Measurements from ENCODE around the gene SNX6. TPM values are rescaled to one million over a fixed set of nuclear protein-coding genes. Genes with fewer than 3 reads are reported as not detected.
A peak's percentile ranks its signal among the peaks of the same experiment; 100 is the strongest.

The SNX6 gene
- total and polyA plus RNA-seq, 7 experiments from 2014 or later = 56.6 to 114 (median 63.7) TPM

DNA sequence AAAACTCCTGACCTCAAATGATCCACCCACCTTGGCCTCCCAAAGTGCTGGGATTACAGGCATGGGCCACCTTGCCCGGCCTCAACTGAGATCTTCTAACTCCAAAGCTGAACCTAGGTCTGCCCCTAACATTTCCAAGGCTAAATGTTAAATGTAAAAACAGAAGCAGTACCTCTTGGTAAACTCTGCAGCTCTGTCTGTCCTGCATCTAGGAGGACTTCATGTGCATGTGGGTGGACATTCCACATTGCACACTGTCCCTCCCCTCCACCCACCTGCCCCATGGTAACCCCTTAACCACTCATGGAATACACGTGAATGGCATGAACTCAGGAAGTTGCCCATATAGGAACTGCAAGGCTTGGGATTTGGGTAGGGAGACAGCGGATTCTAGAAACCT is 33.1 kb downstream of the SNX6 start:
- POLR2A ChIA-PET = no interaction called here
- Histone ChIP-seq H3K27ac (ENCODE audit: low read depth, low read length) (no peak overlapping the region), H3K36me3 (ENCODE audit: control insufficient read depth in 2 of 3, insufficient read depth in 3 of 3, low read length in 3 of 3) (peaks cover 25 to 76% (median 37%) of the 10 kb centered on the region in 3 experiments), H3K9me3 (ENCODE audit: control insufficient read depth in 2 of 3, low read length in 3 of 3) (no peaks in the 10 kb centered on the region), H3K27me3 (ENCODE audit: control insufficient read depth in 2 of 2, insufficient read depth in 2 of 2, low read length in 2 of 2) (no peaks in the 10 kb centered on the region), H3K4me1 (ENCODE audit: control insufficient read depth in 2 of 2, insufficient read depth in 2 of 2, low read length in 2 of 2) (no peaks in the 10 kb centered on the region), H3K4me3 (ENCODE audit: low read length) (no peak overlapping the region)
- no peaks in the 10 kb centered on the region for H3K27me3 Mint-ChIP-seq
- DNase-seq (no peak), ATAC-seq (no peak)
- no peak overlapping the region for H3K4me3 Mint-ChIP-seq
- intact Hi-C loops (cut with micrococcal nuclease) = no loop called here
- peaks cover 0 to 40% (median 20%) of the 10 kb centered on the region in 5 donors for H3K36me3 Mint-ChIP-seq
- peaks cover 0 to 5% (median 4%) of the 10 kb centered on the region in 7 donors for H3K4me1 Mint-ChIP-seq
- peak overlapping the region in 1 of 9 donors; percentile 56 for H3K27ac Mint-ChIP-seq
- CTCF ChIA-PET = no interaction called here
- no peaks in the 10 kb centered on the region for H3K9me3 Mint-ChIP-seq

DNA sequence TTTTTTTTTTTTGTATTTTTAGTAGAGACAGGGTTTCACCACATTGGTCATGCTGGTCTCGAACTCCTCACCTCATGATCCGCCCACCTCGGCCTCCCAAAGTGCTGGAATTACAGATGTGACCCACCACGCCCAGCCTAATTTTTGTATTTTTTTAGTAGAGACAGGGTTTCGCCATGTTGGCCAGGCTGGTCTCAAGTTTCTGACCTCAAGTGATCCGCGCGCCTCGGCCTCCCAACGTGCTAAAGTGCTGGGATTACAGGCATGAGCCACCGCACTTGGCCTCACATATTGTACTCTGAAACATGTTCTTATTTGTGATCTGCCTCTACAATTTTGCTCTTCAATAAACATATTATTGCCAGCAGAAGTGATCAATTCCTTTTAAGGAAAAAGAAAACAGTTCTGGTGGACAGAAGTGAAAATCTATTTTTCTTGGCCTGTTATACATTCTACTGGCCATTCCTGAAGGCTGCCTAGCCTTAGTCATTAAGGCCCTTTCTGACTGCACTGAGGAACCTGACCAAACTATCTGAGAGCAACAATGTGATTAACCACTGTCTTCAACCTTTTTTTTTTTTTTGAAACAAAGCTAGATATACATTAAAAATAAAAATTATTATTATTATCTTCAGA is 36.1 kb downstream of the SNX6 start:
- Mint-ChIP-seq H3K27me3 (no peaks in the 10 kb centered on the region), H3K27ac (peak overlapping the region in 2 of 9 donors; percentile 41 to 56), H3K36me3 (peaks cover 0 to 33% (median 27%) of the 10 kb centered on the region in 5 donors), H3K4me1 (peaks cover 0 to 7% (median 0%) of the 10 kb centered on the region in 7 donors), H3K9me3 (no peaks in the 10 kb centered on the region), H3K4me3 (no peak overlapping the region)
- POLR2A ChIA-PET = no interaction called here
- DNase-seq (no peak), ATAC-seq (no peak)
- Histone ChIP-seq H3K4me3 (ENCODE audit: low read length) (no peak overlapping the region), H3K9me3 (ENCODE audit: control insufficient read depth in 2 of 3, low read length in 3 of 3) (no peaks in the 10 kb centered on the region), H3K27me3 (ENCODE audit: control insufficient read depth in 2 of 2, insufficient read depth in 2 of 2, low read length in 2 of 2) (no peaks in the 10 kb centered on the region), H3K4me1 (ENCODE audit: control insufficient read depth in 2 of 2, insufficient read depth in 2 of 2, low read length in 2 of 2) (no peaks in the 10 kb centered on the region), H3K27ac (ENCODE audit: low read depth, low read length) (no peak overlapping the region), H3K36me3 (ENCODE audit: control insufficient read depth in 2 of 3, insufficient read depth in 3 of 3, low read length in 3 of 3) (peaks cover 20 to 77% (median 34%) of the 10 kb centered on the region in 3 experiments)
- intact Hi-C loops (cut with micrococcal nuclease) = no loop called here
- CTCF ChIA-PET = interaction anchor here (0.7 kb wide), 1 partner anchor 27 kb away, joined by 3 read pairs; no protein-coding TSS in a partner anchor

DNA sequence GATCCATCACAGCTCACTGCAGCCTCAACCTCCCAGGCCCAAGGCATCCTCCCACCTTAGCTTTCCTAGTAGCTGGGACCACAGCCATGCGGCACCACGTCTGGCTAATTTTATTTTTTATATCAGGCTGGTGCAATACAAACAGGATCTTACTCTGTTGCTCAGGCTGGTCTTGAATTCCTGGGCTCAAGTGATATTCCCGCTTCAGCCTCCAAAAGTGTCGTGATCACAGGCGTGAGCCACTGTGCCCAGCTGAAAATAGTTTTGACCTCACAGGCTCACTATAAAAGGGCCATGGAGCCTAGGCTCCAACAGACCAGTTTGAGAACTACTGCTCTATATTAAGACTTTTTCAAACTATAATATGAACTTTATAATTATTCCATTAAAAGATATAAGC is 37.3 kb downstream of the SNX6 start:
- Mint-ChIP-seq H3K36me3 (peaks cover 0 to 36% (median 23%) of the 10 kb centered on the region in 5 donors), H3K27ac (no peak overlapping the region), H3K4me3 (no peak overlapping the region), H3K9me3 (no peaks in the 10 kb centered on the region), H3K27me3 (no peaks in the 10 kb centered on the region), H3K4me1 (peaks cover 0 to 10% (median 0%) of the 10 kb centered on the region in 7 donors)
- intact Hi-C loops (cut with micrococcal nuclease) = no loop called here
- peaks cover 10 to 78% (median 22%) of the 10 kb centered on the region in 3 experiments for H3K36me3 ChIP-seq (ENCODE audit: control insufficient read depth in 2 of 3, insufficient read depth in 3 of 3, low read length in 3 of 3)
- no peak for DNase-seq
- H3K4me1 ChIP-seq (ENCODE audit: control insufficient read depth in 2 of 2, insufficient read depth in 2 of 2, low read length in 2 of 2) = no peaks in the 10 kb centered on the region
- no peaks in the 10 kb centered on the region for H3K9me3 ChIP-seq (ENCODE audit: control insufficient read depth in 2 of 3, low read length in 3 of 3)
- H3K27me3 ChIP-seq (ENCODE audit: control insufficient read depth in 2 of 2, insufficient read depth in 2 of 2, low read length in 2 of 2) = no peaks in the 10 kb centered on the region
- no peak for ATAC-seq
- H3K4me3 ChIP-seq (ENCODE audit: low read length) = no peak overlapping the region
- no peak overlapping the region for H3K27ac ChIP-seq (ENCODE audit: low read depth, low read length)
- ChIA-PET POLR2A (interaction anchor here (0.6 kb wide), 1 partner anchor 19 kb away, joined by 3 read pairs; no protein-coding TSS in a partner anchor), CTCF (no interaction called here)

DNA sequence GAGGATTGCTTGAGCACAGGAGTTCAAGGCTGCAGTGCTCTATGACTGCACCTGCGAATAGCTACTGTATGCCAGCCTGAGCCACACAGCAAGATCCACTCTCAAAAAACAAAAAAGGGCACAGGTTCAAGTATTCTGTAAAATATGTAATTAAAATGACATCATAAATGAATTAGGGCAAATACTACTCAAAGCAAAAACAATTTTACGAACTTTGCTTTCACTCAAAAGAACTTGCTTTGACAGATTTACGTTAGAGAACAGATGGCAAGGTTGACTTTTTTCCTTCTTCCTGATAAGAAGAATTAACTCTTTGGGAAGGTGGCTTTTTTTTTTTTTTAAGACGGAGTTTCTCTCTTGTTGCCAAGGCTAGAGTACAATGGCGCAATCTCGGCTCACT is 46.4 kb downstream of the SNX6 start:
- H3K27me3 Mint-ChIP-seq = no peaks in the 10 kb centered on the region
- no peak for DNase-seq
- H3K4me3 Mint-ChIP-seq = no peak overlapping the region
- POLR2A ChIA-PET = no interaction called here
- H3K4me1 Mint-ChIP-seq = peaks cover 0 to 3% (median 0%) of the 10 kb centered on the region in 7 donors
- H3K4me3 ChIP-seq (ENCODE audit: low read length) = no peak overlapping the region
- CTCF ChIA-PET = no interaction called here
- no peaks in the 10 kb centered on the region for H3K27me3 ChIP-seq (ENCODE audit: control insufficient read depth in 2 of 2, insufficient read depth in 2 of 2, low read length in 2 of 2)
- no peaks in the 10 kb centered on the region for H3K4me1 ChIP-seq (ENCODE audit: control insufficient read depth in 2 of 2, insufficient read depth in 2 of 2, low read length in 2 of 2)
- intact Hi-C loops (cut with micrococcal nuclease) = no loop called here
- no peak overlapping the region for H3K27ac ChIP-seq (ENCODE audit: low read depth, low read length)
- no peaks in the 10 kb centered on the region for H3K9me3 Mint-ChIP-seq
- ATAC-seq = no peak
- peak overlapping the region in 1 of 9 donors; percentile 28 for H3K27ac Mint-ChIP-seq
- H3K36me3 Mint-ChIP-seq = peaks cover 5 to 33% (median 19%) of the 10 kb centered on the region in 5 donors
- H3K9me3 ChIP-seq (ENCODE audit: control insufficient read depth in 2 of 3, low read length in 3 of 3) = no peaks in the 10 kb centered on the region
- H3K36me3 ChIP-seq (ENCODE audit: control insufficient read depth in 2 of 3, insufficient read depth in 3 of 3, low read length in 3 of 3) = peaks cover 3 to 62% (median 4%) of the 10 kb centered on the region in 3 experiments

DNA sequence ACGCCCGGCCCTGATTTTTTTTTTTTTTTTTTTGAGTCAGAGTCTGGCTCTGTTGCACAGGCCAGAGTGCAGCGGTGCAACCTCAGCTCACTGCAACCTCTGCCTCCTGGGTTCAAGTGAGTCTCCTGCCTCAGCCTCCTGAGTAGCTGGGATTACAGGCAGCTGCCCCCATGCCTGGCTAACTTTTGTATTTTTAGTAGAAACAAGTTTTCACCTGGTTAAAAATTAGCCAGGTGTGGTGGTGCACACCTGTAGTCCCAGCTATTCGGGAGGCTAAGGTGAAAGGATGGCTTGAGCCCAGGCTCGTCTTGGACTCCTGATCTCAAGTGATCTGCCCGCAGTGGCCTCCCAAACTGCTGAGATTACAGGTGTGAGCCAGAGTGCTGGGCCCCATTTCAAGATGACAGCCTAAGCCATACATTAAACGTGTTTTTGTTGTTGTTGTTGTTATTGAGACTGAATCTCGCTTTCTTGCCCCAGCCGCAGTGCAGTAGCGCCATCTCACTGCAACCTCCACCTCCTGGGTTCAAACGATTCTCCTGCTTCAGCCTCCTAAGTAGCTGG is 47.7 kb downstream of the SNX6 start:
- Mint-ChIP-seq H3K36me3 (peaks cover 5 to 30% (median 19%) of the 10 kb centered on the region in 5 donors), H3K4me3 (no peak overlapping the region), H3K4me1 (no peaks in the 10 kb centered on the region), H3K9me3 (no peaks in the 10 kb centered on the region), H3K27ac (peak overlapping the region in 2 of 9 donors; percentile 15 to 32), H3K27me3 (no peaks in the 10 kb centered on the region)
- DNase-seq = no peak
- Histone ChIP-seq H3K27ac (ENCODE audit: low read depth, low read length) (no peak overlapping the region), H3K4me3 (ENCODE audit: low read length) (no peak overlapping the region), H3K4me1 (ENCODE audit: control insufficient read depth in 2 of 2, insufficient read depth in 2 of 2, low read length in 2 of 2) (no peaks in the 10 kb centered on the region), H3K9me3 (ENCODE audit: control insufficient read depth in 2 of 3, low read length in 3 of 3) (no peaks in the 10 kb centered on the region), H3K36me3 (ENCODE audit: control insufficient read depth in 2 of 3, insufficient read depth in 3 of 3, low read length in 3 of 3) (peaks cover 3 to 58% (median 4%) of the 10 kb centered on the region in 3 experiments), H3K27me3 (ENCODE audit: control insufficient read depth in 2 of 2, insufficient read depth in 2 of 2, low read length in 2 of 2) (no peaks in the 10 kb centered on the region)
- CTCF ChIA-PET = no interaction called here
- no peak for ATAC-seq
- POLR2A ChIA-PET = no interaction called here
- intact Hi-C loops (cut with micrococcal nuclease) = no loop called here

DNA sequence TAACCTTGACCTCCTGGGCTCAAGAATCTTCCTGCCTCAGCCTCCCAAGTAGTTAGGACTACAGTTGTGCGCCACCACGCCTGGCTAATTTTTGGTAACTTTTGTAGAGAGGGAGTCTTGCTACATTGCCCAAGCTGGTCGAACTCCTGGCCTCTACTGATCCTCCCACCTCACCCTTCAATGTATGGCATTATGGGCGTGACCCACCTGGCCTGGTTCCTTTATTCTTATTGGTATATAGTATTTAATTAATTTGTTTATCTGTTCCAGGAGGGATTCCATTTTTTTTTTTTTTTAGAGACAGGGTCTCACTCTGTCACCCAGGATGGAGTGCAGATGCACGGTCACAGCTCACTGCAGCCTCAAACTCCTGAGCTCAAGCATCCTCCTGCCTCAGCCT is 49.6 kb downstream of the SNX6 start:
- Mint-ChIP-seq H3K4me3 (no peak overlapping the region), H3K36me3 (peaks cover 5 to 30% (median 19%) of the 10 kb centered on the region in 5 donors), H3K4me1 (peaks cover 0 to 2% (median 0%) of the 10 kb centered on the region in 7 donors), H3K27me3 (no peaks in the 10 kb centered on the region), H3K9me3 (no peaks in the 10 kb centered on the region), H3K27ac (peak overlapping the region in 4 of 9 donors; percentile 21 to 43 (median 28))
- Histone ChIP-seq H3K27me3 (ENCODE audit: control insufficient read depth in 2 of 2, insufficient read depth in 2 of 2, low read length in 2 of 2) (no peaks in the 10 kb centered on the region), H3K9me3 (ENCODE audit: control insufficient read depth in 2 of 3, low read length in 3 of 3) (no peaks in the 10 kb centered on the region), H3K4me3 (ENCODE audit: low read length) (no peak overlapping the region), H3K27ac (ENCODE audit: low read depth, low read length) (no peak overlapping the region), H3K36me3 (ENCODE audit: control insufficient read depth in 2 of 3, insufficient read depth in 3 of 3, low read length in 3 of 3) (peaks cover 3 to 48% (median 4%) of the 10 kb centered on the region in 3 experiments), H3K4me1 (ENCODE audit: control insufficient read depth in 2 of 2, insufficient read depth in 2 of 2, low read length in 2 of 2) (no peaks in the 10 kb centered on the region)
- POLR2A ChIA-PET = interaction anchor here (0.6 to 0.7 kb wide), 2 partner anchors 43 to 524 kb away, joined by 3 to 4 read pairs; no protein-coding TSS in a partner anchor
- CTCF ChIA-PET = no interaction called here
- DNase-seq (no peak), ATAC-seq (no peak)
- intact Hi-C loops (cut with micrococcal nuclease) = no loop called here
